Effector memory CD8-positive, alpha-beta T cell (primary cell): ENCODE measurements around the gene ST8SIA1.

Experiments
- ATAC-seq: fragments of 150-1000 bp; cut with Tn5 transposase; replicated peaks from 2 replicates; pipeline ENCODE4 v1.10.0; 2021; ENCODE audit warnings: mild to moderate bottlenecking, moderate library complexity
- DNase-seq, 3 experiments: peaks; one replicate each; pipeline ENCODE4 v3.0.0; 2021
- H3K27ac Mint-ChIP-seq, 2 donors: one replicate each; pipeline ENCODE4 v1.8.0; 2022; ENCODE audit warnings: mild to moderate bottlenecking in 2 of 2, mixed read lengths in 2 of 2, moderate library complexity in 2 of 2
- H3K27me3 Mint-ChIP-seq, 2 donors: one replicate each; pipeline ENCODE4 v1.8.0; 2022; ENCODE audit warnings: mixed read lengths in 2 of 2
- H3K36me3 Mint-ChIP-seq: one replicate; pipeline ENCODE4 v1.8.0; 2022; ENCODE audit warnings: mild to moderate bottlenecking, moderate library complexity, mixed read lengths; ENCODE audit not compliant: insufficient read depth
- H3K4me1 Mint-ChIP-seq, 2 donors: one replicate each; pipeline ENCODE4 v1.8.0; 2022; ENCODE audit warnings: low read depth in 2 of 2, mixed read lengths in 2 of 2
- H3K4me3 Mint-ChIP-seq, 2 donors: one replicate each; pipeline ENCODE4 v1.8.0; 2022; ENCODE audit warnings: mild to moderate bottlenecking in 2 of 2, mixed read lengths in 2 of 2, moderate library complexity in 2 of 2
- H3K9me3 Mint-ChIP-seq, 2 donors: one replicate each; pipeline ENCODE4 v1.8.0; 2022; ENCODE audit warnings: mixed read lengths in 2 of 2

ST8SIA1 gene

DNA sequence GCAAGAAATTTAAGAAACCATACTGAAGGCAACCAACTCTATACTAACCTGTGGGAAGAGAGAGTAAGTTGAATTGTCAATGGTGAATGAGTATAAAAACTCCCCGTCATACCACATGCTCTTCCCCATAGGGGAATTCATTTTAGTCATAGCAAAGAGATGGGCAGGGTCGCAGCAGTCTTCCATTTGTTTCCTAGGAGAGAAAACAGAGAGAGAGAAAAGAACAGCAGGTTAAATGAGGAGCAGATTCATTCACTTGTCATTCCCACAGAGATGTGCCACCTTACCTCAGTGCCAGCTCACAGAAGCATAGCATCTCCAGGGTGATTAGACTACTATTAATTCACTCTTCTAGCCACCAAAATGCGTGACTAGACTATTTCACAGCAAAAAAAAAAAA is 47.4 kb downstream of the ST8SIA1 start:
- ATAC-seq, result no peak
- peak overlapping the region in 1 of 2 donors; percentile 54 for H3K27ac Mint-ChIP-seq
- H3K36me3 Mint-ChIP-seq, result no peaks in the 10 kb centered on the region
- DNase-seq, result no peak
- H3K27me3 Mint-ChIP-seq, result no peaks in the 10 kb centered on the region
- peak overlapping the region in 1 of 2 donors; percentile 53 for H3K4me3 Mint-ChIP-seq
- no peaks in the 10 kb centered on the region for H3K9me3 Mint-ChIP-seq
- peaks cover 15 to 24% of the 10 kb centered on the region in 2 donors for H3K4me1 Mint-ChIP-seq

- no peak for ATAC-seq
- no peaks in the 10 kb centered on the region for H3K9me3 Mint-ChIP-seq
- peak overlapping the region in 1 of 2 donors; percentile 54 for H3K27ac Mint-ChIP-seq
- H3K4me1 Mint-ChIP-seq, result peaks cover 15 to 24% of the 10 kb centered on the region in 2 donors
- no peaks in the 10 kb centered on the region for H3K27me3 Mint-ChIP-seq
- DNase-seq, result no peak
- no peaks in the 10 kb centered on the region for H3K36me3 Mint-ChIP-seq
- H3K4me3 Mint-ChIP-seq, result no peak overlapping the region
Observed at GRCh38 chr12:22286569-22286968, 47.9 kb downstream of the ST8SIA1 start.

DNA sequence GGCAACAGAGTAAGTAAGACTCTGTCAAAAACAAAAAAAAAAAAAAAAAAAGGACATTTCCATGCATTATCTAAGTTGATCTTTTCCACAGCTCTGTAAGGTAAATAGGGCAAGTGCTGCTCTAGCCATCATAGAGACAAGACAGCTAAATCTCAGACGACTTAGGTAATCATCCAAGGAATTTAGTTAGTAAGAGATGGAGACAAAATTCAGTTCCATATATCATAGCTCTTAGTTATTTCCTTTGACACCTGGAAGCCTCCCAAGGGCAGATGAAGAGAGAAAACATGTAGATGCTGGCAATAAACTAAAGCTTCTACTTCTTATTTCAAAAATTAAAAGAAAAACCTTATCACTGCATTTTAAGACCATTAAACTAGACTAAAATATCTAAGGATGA is 48.7 kb downstream of the ST8SIA1 start:
- Mint-ChIP-seq H3K27ac (no peak overlapping the region), H3K4me1 (peaks cover 15 to 24% of the 10 kb centered on the region in 2 donors), H3K4me3 (no peak overlapping the region), H3K36me3 (no peaks in the 10 kb centered on the region), H3K9me3 (no peaks in the 10 kb centered on the region), H3K27me3 (no peaks in the 10 kb centered on the region)
- DNase-seq, result no peak
- ATAC-seq, result no peak

- DNase-seq (no peak), ATAC-seq (no peak)
- H3K27me3 Mint-ChIP-seq, result no peaks in the 10 kb centered on the region
- H3K27ac Mint-ChIP-seq, result no peak overlapping the region
- H3K4me3 Mint-ChIP-seq, result no peak overlapping the region
- peaks cover 15 to 25% of the 10 kb centered on the region in 2 donors for H3K4me1 Mint-ChIP-seq
- H3K36me3 Mint-ChIP-seq, result no peaks in the 10 kb centered on the region
- H3K9me3 Mint-ChIP-seq, result no peaks in the 10 kb centered on the region
Observed at GRCh38 chr12:22284871-22285270, 49.6 kb downstream of the ST8SIA1 start.

DNA sequence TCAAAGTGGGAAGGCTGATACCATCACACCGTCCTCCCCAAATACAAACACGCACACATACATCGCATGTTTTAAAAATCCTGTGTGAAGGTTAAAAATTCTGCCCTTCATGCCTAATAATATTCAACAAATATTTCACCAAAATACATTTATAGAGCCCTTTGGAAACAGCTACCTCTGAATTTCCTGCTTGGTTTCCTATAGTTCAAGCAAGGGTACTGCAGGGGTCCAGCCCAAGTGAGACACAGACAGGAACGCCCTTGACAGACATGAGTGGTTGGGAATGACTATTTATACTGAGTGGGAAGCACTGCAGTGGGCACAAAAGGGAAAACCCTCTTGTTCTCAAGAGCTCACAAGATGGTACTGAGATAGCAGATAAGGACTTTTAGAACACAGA is 51.0 kb downstream of the ST8SIA1 start:
- no peaks in the 10 kb centered on the region for H3K27me3 Mint-ChIP-seq
- H3K9me3 Mint-ChIP-seq, result no peaks in the 10 kb centered on the region
- no peaks in the 10 kb centered on the region for H3K36me3 Mint-ChIP-seq
- ATAC-seq, result no peak
- H3K4me1 Mint-ChIP-seq, result peaks cover 10 to 25% of the 10 kb centered on the region in 2 donors
- H3K27ac Mint-ChIP-seq, result no peak overlapping the region
- no peak for DNase-seq
- H3K4me3 Mint-ChIP-seq, result no peak overlapping the region

- no peak for DNase-seq
Observed at GRCh38 chr12:22283006-22283506, 51.5 kb downstream of the ST8SIA1 start.

DNA sequence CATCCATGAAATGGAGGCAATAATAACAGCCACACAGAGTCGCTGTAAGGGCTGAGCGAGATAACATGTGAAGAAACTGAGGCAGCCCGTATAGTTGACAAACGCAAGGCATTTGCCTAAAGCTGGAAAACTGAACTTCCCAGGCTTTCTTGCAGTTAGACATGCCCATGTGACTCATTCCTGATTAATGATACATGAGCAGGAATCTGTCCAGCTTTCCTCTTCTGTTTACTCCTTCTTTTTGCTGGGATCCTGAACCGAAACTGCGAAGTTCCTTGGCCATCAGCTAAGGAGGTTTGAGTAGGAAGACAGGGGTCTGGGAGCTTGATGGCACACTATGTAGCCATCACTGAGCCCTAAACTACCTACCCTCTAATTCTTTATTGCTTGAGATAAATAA is 52.2 kb downstream of the ST8SIA1 start:
- no peak for DNase-seq
- Mint-ChIP-seq H3K4me3 (no peak overlapping the region), H3K9me3 (no peaks in the 10 kb centered on the region), H3K4me1 (peaks cover 0 to 13% of the 10 kb centered on the region in 2 donors), H3K36me3 (no peaks in the 10 kb centered on the region), H3K27ac (no peak overlapping the region), H3K27me3 (no peaks in the 10 kb centered on the region)
- no peak for ATAC-seq

More at GRCh38 chr12:22283006-22283506, 51.5 kb downstream of the ST8SIA1 start:
- H3K4me3 Mint-ChIP-seq, result no peak overlapping the region
- no peaks in the 10 kb centered on the region for H3K9me3 Mint-ChIP-seq
- ATAC-seq, result no peak
- no peak overlapping the region for H3K27ac Mint-ChIP-seq
- no peaks in the 10 kb centered on the region for H3K36me3 Mint-ChIP-seq
- H3K4me1 Mint-ChIP-seq, result peaks cover 6 to 21% of the 10 kb centered on the region in 2 donors
- no peaks in the 10 kb centered on the region for H3K27me3 Mint-ChIP-seq

DNA sequence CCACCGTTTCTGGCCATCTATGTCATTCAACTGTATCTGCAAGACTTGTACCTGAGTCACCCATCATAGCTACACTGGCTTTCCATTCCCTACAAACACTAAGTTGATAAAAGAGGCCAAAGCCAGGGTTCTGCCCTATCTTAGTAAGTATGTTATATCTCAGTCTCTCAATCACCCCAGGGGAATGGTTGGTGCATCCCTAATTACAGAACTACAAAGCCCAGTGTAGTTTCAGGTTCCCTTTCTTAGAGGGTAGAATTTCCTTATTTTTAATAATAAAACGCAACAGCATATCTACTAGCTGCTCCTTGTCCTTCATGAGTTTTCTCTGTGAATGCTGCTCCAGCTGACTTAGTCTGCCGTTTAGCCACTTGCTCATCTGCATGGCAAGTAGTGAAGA is 57.6 kb downstream of the ST8SIA1 start:
- DNase-seq (no peak), ATAC-seq (no peak)
- H3K4me1 Mint-ChIP-seq, result peaks cover 0 to 5% of the 10 kb centered on the region in 2 donors
- peaks cover 2% of the 10 kb centered on the region for H3K36me3 Mint-ChIP-seq
- no peak overlapping the region for H3K27ac Mint-ChIP-seq
- H3K27me3 Mint-ChIP-seq, result no peaks in the 10 kb centered on the region
- no peaks in the 10 kb centered on the region for H3K9me3 Mint-ChIP-seq
- no peak overlapping the region for H3K4me3 Mint-ChIP-seq

DNA sequence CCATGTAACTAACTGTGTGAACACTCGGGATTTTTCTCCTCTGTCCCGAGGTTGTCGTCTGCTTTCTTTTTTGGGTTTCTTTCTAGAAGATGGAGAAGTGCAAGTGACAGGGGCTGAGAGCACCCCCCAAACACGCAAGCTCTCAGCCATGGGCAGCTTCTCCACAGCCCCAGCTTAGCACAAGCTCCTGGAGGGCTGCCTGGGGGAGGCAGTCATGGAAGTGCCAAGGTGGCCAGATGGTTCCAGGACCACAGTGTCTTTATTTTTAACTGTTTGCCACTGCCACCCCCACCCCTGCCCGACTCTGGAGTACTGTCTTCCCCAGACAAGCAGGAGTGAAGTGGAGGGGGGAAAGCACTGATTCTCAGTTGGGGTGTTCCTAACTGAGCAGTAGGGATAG is 58.2 kb downstream of the ST8SIA1 start:
- Mint-ChIP-seq H3K4me3 (no peak overlapping the region), H3K36me3 (peaks cover 2% of the 10 kb centered on the region), H3K4me1 (peaks cover 0 to 5% of the 10 kb centered on the region in 2 donors), H3K27me3 (no peaks in the 10 kb centered on the region), H3K27ac (no peak overlapping the region), H3K9me3 (no peaks in the 10 kb centered on the region)
- no peak for DNase-seq
- no peak for ATAC-seq

- ATAC-seq, result no peak
- Mint-ChIP-seq H3K36me3 (peaks cover 2% of the 10 kb centered on the region), H3K9me3 (no peaks in the 10 kb centered on the region), H3K27ac (no peak overlapping the region), H3K4me1 (peaks cover 0 to 5% of the 10 kb centered on the region in 2 donors), H3K27me3 (no peaks in the 10 kb centered on the region), H3K4me3 (no peak overlapping the region)
- no peak for DNase-seq
Observed at GRCh38 chr12:22275843-22276242, 58.7 kb downstream of the ST8SIA1 start.

- Mint-ChIP-seq H3K27me3 (no peaks in the 10 kb centered on the region), H3K4me1 (peaks cover 3 to 4% of the 10 kb centered on the region in 2 donors), H3K36me3 (peaks cover 2% of the 10 kb centered on the region), H3K4me3 (no peak overlapping the region), H3K9me3 (no peaks in the 10 kb centered on the region), H3K27ac (no peak overlapping the region)
- DNase-seq (no peak), ATAC-seq (no peak)
Observed at GRCh38 chr12:22272335-22273151, 62.0 kb downstream of the ST8SIA1 start.

- Mint-ChIP-seq H3K36me3 (peaks cover 2% of the 10 kb centered on the region), H3K4me1 (peaks cover 3 to 4% of the 10 kb centered on the region in 2 donors), H3K4me3 (no peak overlapping the region), H3K9me3 (no peaks in the 10 kb centered on the region), H3K27ac (no peak overlapping the region), H3K27me3 (no peaks in the 10 kb centered on the region)
- no peak for DNase-seq
- ATAC-seq, result no peak
Observed at GRCh38 chr12:22271023-22271422, 63.5 kb downstream of the ST8SIA1 start.

- Mint-ChIP-seq H3K27ac (no peak overlapping the region), H3K36me3 (no peaks in the 10 kb centered on the region), H3K4me1 (peaks cover 3 to 4% of the 10 kb centered on the region in 2 donors), H3K9me3 (no peaks in the 10 kb centered on the region), H3K27me3 (no peaks in the 10 kb centered on the region), H3K4me3 (no peak overlapping the region)
- ATAC-seq (no peak), DNase-seq (no peak)
Observed at GRCh38 chr12:22268973-22269372, 65.5 kb downstream of the ST8SIA1 start.

DNA sequence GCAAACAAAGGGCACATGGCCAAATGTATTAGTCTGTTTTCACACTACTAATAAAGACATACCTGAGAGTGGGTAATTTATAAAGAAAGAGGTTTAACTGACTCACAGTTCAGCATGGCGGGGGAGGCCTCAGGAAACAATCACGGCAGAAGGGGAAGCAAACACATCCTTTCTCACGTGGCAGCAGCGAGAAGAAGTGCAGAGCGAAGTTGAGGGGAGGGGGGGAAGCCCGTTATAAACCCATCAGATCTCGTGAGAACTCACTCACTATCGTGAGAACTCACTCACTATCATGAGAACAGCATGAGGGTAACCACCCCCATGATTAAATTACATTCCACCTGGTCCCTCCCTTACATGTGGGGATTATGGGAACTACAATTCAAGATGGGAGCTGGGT is 66.1 kb downstream of the ST8SIA1 start:
- H3K4me3 Mint-ChIP-seq, result no peak overlapping the region
- H3K9me3 Mint-ChIP-seq, result no peaks in the 10 kb centered on the region
- DNase-seq, result no peak
- ATAC-seq, result no peak
- no peaks in the 10 kb centered on the region for H3K27me3 Mint-ChIP-seq
- H3K36me3 Mint-ChIP-seq, result no peaks in the 10 kb centered on the region
- H3K4me1 Mint-ChIP-seq, result peaks cover 3 to 4% of the 10 kb centered on the region in 2 donors
- no peak overlapping the region for H3K27ac Mint-ChIP-seq
